Panc1 (cell line): ENCODE data around the gene CACNA1B.

Source experiments
- POLR2AphosphoS5 ChIP-seq: IDR thresholded peaks from 2 replicates; pipeline ENCODE4 v1.6.1; 2012; ENCODE audit warnings: mild to moderate bottlenecking, low read depth, low read length, moderate library complexity
- SIN3A ChIP-seq: IDR thresholded peaks from 2 replicates; pipeline ENCODE4 v1.6.1; 2012; ENCODE audit warnings: low read depth, mild to moderate bottlenecking, low read length, moderate library complexity, borderline replicate concordance; ENCODE audit not compliant: insufficient read depth
- TCF7L2 ChIP-seq: IDR thresholded peaks from 2 replicates; pipeline ENCODE4 v1.6.1; 2011; ENCODE audit warnings: mild to moderate bottlenecking, low read depth, low read length, inconsistent platforms
- TF ChIP-seq, protein P1 (sequence below): fragments of 450-650 bp; IDR thresholded peaks from 2 replicates; pipeline ENCODE4 v1.5.1; 2017; ENCODE audit warnings: mild to moderate bottlenecking
- TF ChIP-seq, protein P2 (sequence below), 2 experiments: IDR thresholded peaks; 2 replicates each; pipeline ENCODE4 v1.6.1; 2011 to 2012; ENCODE audit warnings: low read depth in 2 of 2, control low read depth in 1 of 2, low read length in 1 of 2, mild to moderate bottlenecking in 1 of 2, moderate library complexity in 1 of 2; ENCODE audit not compliant: insufficient read depth in 1 of 2

DNA sequence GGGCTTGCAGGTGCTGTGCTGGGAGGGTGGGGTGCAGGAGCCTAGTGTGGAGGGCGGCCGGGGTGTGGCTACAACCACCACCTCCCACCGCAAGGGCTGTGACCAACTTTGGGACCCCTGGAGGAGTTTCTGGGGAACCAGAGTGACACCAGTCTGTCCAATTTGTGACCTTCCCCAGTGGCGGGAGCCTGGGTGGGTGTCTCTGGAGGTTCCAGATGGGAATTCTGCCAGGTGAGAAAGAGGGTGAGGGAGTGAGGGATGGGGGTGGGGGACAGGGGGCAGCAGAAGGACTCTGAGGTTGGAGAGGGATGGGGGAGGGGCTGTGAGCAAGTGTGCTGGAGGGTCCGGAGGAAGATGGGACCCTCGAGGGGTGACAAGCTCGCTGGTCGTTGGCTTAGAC lies 4.2 kb upstream of the CACNA1B start:
- TF ChIP-seq, protein P1, sequence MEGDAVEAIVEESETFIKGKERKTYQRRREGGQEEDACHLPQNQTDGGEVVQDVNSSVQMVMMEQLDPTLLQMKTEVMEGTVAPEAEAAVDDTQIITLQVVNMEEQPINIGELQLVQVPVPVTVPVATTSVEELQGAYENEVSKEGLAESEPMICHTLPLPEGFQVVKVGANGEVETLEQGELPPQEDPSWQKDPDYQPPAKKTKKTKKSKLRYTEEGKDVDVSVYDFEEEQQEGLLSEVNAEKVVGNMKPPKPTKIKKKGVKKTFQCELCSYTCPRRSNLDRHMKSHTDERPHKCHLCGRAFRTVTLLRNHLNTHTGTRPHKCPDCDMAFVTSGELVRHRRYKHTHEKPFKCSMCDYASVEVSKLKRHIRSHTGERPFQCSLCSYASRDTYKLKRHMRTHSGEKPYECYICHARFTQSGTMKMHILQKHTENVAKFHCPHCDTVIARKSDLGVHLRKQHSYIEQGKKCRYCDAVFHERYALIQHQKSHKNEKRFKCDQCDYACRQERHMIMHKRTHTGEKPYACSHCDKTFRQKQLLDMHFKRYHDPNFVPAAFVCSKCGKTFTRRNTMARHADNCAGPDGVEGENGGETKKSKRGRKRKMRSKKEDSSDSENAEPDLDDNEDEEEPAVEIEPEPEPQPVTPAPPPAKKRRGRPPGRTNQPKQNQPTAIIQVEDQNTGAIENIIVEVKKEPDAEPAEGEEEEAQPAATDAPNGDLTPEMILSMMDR: no peak
- TF ChIP-seq, protein P2, sequence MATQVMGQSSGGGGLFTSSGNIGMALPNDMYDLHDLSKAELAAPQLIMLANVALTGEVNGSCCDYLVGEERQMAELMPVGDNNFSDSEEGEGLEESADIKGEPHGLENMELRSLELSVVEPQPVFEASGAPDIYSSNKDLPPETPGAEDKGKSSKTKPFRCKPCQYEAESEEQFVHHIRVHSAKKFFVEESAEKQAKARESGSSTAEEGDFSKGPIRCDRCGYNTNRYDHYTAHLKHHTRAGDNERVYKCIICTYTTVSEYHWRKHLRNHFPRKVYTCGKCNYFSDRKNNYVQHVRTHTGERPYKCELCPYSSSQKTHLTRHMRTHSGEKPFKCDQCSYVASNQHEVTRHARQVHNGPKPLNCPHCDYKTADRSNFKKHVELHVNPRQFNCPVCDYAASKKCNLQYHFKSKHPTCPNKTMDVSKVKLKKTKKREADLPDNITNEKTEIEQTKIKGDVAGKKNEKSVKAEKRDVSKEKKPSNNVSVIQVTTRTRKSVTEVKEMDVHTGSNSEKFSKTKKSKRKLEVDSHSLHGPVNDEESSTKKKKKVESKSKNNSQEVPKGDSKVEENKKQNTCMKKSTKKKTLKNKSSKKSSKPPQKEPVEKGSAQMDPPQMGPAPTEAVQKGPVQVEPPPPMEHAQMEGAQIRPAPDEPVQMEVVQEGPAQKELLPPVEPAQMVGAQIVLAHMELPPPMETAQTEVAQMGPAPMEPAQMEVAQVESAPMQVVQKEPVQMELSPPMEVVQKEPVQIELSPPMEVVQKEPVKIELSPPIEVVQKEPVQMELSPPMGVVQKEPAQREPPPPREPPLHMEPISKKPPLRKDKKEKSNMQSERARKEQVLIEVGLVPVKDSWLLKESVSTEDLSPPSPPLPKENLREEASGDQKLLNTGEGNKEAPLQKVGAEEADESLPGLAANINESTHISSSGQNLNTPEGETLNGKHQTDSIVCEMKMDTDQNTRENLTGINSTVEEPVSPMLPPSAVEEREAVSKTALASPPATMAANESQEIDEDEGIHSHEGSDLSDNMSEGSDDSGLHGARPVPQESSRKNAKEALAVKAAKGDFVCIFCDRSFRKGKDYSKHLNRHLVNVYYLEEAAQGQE (IDR thresholded peaks at IDR 0.05; ENCODE audit: insufficient read depth in 1 of 2, low read depth in 2 of 2, low read length in 1 of 2): no peak
- TF ChIP-seq TCF7L2 (no peak), SIN3A (no peak), POLR2AphosphoS5 (no peak)
